Loucy (cell line): ENCODE measurements around the gene SERPINB12.

Source experiments
- EZH2phosphoT487 ChIP-seq: fragments of 200-600 bp; IDR thresholded peaks from 2 replicates; pipeline ENCODE4 v1.6.1; 2018; ENCODE audit warnings: antibody characterized with exemption, mild to moderate bottlenecking, moderate library complexity, borderline replicate concordance
- TF ChIP-seq, protein P1 (sequence below): fragments of 200-600 bp; sonication (generic); conservative IDR thresholded peaks from 2 replicates; pipeline ENCODE4 v1.5.1; 2014; ENCODE audit warnings: mild to moderate bottlenecking, antibody characterized with exemption, low read length

GRCh38 chr18:63567825-63568224, 25.7 kb downstream of the SERPINB12 start:
- TF ChIP-seq, protein P1, sequence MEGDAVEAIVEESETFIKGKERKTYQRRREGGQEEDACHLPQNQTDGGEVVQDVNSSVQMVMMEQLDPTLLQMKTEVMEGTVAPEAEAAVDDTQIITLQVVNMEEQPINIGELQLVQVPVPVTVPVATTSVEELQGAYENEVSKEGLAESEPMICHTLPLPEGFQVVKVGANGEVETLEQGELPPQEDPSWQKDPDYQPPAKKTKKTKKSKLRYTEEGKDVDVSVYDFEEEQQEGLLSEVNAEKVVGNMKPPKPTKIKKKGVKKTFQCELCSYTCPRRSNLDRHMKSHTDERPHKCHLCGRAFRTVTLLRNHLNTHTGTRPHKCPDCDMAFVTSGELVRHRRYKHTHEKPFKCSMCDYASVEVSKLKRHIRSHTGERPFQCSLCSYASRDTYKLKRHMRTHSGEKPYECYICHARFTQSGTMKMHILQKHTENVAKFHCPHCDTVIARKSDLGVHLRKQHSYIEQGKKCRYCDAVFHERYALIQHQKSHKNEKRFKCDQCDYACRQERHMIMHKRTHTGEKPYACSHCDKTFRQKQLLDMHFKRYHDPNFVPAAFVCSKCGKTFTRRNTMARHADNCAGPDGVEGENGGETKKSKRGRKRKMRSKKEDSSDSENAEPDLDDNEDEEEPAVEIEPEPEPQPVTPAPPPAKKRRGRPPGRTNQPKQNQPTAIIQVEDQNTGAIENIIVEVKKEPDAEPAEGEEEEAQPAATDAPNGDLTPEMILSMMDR: no peak
- no peak for TF ChIP-seq EZH2phosphoT487
